ENCODE measurements around the gene GPR137B. TPM values are rescaled to one million over a fixed set of nuclear protein-coding genes. Genes with fewer than 3 reads are reported as not detected.
A peak's percentile ranks its signal among the peaks of the same experiment; 100 is the strongest.

Gene GPR137B
- total and polyA plus RNA-seq, 2 of the 13 experiments (the other 11 are each of a cell fraction or from before 2014, with no cell fraction given) = 0.31 to 0.41 TPM

GRCh38 chr1:236167578-236167977, 25.2 kb downstream of the GPR137B start (continued):
- no peak for TF ChIP-seq HDAC6 (IDR thresholded peaks at IDR 0.05; ENCODE audit: low read depth, low read length)
- TF ChIP-seq KMT2B (CRISPR knock-in tag; IDR thresholded peaks at IDR 0.05) = no peak
- TF ChIP-seq EHMT2 (IDR thresholded peaks at IDR 0.05; ENCODE audit: borderline replicate concordance, low read depth, low read length) = no peak

- Histone ChIP-seq H3K4me3 (replicated peaks in 1 of 3; ENCODE audit: insufficient read depth in 1 of 3, low read depth in 2 of 3, low read length in 3 of 3) (no peak overlapping the region), H3K27me3 (ENCODE audit: control insufficient read depth in 1 of 2, insufficient read depth in 2 of 2, low read length in 2 of 2) (0 out of 5 replicates have a peak, but pooled peaks cover 0 to 3% of the 10 kb centered on the region in 2 experiments), H2AFZ (ENCODE audit: low read length) (no peak overlapping the region), H3K9ac (ENCODE audit: insufficient read depth, low read depth, low read length) (no peak overlapping the region), H3K9me3 (ENCODE audit: low read length) (no peaks in the 10 kb centered on the region), H3K27ac (ENCODE audit: extremely low read length, insufficient read depth, low read length) (no peak overlapping the region), H3K4me1 (ENCODE audit: insufficient read depth, low read length) (0 out of 2 replicates have a peak, but pooled peaks cover under 1% of the 10 kb centered on the region), H3K79me2 (ENCODE audit: insufficient read depth, low read length) (no peaks in the 10 kb centered on the region), H3K36me3 (replicated peaks in 1 of 2; ENCODE audit: control insufficient read depth in 1 of 2, insufficient read depth in 2 of 2, low read length in 2 of 2) (no peaks in the 10 kb centered on the region), H4K20me1 (ENCODE audit: insufficient read depth, low read length) (no peaks in the 10 kb centered on the region), H3K4me2 (ENCODE audit: low read depth, low read length) (no peak overlapping the region)
- FAIRE-seq (no peak), ATAC-seq (peak; percentile 85), DNase-seq (ENCODE audit: low spot score) (peak; percentile 48)
- ChIA-PET POLR2A (no interaction called here), CTCF (ENCODE audit: low intra/inter-chr PET ratio, low total read pairs) (no interaction called here)
- no TSS peak for BruUV-seq (replicated peaks)
- intact Hi-C loops (cut with micrococcal nuclease; ENCODE audit: unreplicated experiment) (no loop called here), in situ Hi-C loops (cut with HindIII; ENCODE audit: extremely low pct_ligation_motif_present, low pct_unique_long_range_greater_than_20kb) (no loop called here)
- WGBS (ENCODE audit: low lambda C conversion rate) = 31% methylated on average over 8 of the region's 10 CpGs
- TF ChIP-seq STAG1 (CRISPR knock-in tag; IDR thresholded peaks at IDR 0.05) (peak; percentile 38), ZEB1 (IDR thresholded peaks at IDR 0.05; ENCODE audit: insufficient replicate concordance, low read depth) (peak; percentile 98), LRRFIP1 (CRISPR knock-in tag; conservative IDR thresholded peaks at IDR 0.05) (no peak), PHB2 (IDR thresholded peaks at IDR 0.05; ENCODE audit: partially characterized antibody) (no peak), NR2F1 (CRISPR knock-in tag; IDR thresholded peaks at IDR 0.05) (peak; percentile 63 to 65; a peak in 3 of 4 replicates), REXO4 (CRISPR knock-in tag; IDR thresholded peaks at IDR 0.05; ENCODE audit: borderline replicate concordance) (no peak), GABPB1 (CRISPR knock-in tag; IDR thresholded peaks at IDR 0.05) (peak; percentile 52), ATF4 (CRISPR knock-in tag; IDR thresholded peaks at IDR 0.05) (peak in 1 of 2 experiments; percentile 94; a peak in 2 of 4 replicates), CTCF (CRISPR knock-in tag; IDR thresholded peaks at IDR 0.05) (peak; percentile 65), NR2F6 (IDR thresholded peaks at IDR 0.05) (0 out of 2 replicates have a peak, but pooled peaks have one; percentile 18), NR2F6 (CRISPR knock-in tag; IDR thresholded peaks at IDR 0.05) (peak; percentile 27; the same call in 1 of the 2 replicates), CEBPG (CRISPR knock-in tag; IDR thresholded peaks at IDR 0.05) (0 out of 2 replicates have a peak, but pooled peaks have one; percentile 24), SCMH1 (CRISPR knock-in tag; IDR thresholded peaks at IDR 0.05; ENCODE audit: borderline replicate concordance) (no peak)
Observed at GRCh38 chr1:236168716-236169429, 26.5 kb downstream of the GPR137B start.

Measured in HepG2 (cell line).